HG02623 (cell line): ENCODE results near the gene LUZP1.
"Not testable (repeated sequence)": the region's sequence is repeated elsewhere in the genome, so short reads cannot be mapped to it uniquely, and the experiment has no call there.

ENCODE experiments used
- ATAC-seq: cut with Tn5 transposase; IDR thresholded peaks from one replicate; pipeline ENCODE4 v1.9.1; 2021; ENCODE audit warnings: moderate library complexity; ENCODE audit not compliant: unreplicated experiment

The LUZP1 gene

GRCh38 chr1:23168445-23169194, at the start of gene LUZP1:
LUZP1 (minus strand) TSS chr1:23168856.
- ATAC-seq = peak; percentile 65

- ATAC-seq = no peak
Observed at GRCh38 chr1:23217421-23218115, 48.9 kb upstream of the LUZP1 start, which contains the start of gene HTR1D. HTR1D (minus strand) TSS chr1:23217502; CDS start chr1:23194219, 23,283 bp downstream.

GRCh38 chr1:23216771-23217420, 48.2 kb upstream of the LUZP1 start:
- ATAC-seq = no peak

GRCh38 chr1:23215751-23216449, 47.2 kb upstream of the LUZP1 start:
- no peak for ATAC-seq

- ATAC-seq = no peak
Observed at GRCh38 chr1:23215291-23215690, 46.6 kb upstream of the LUZP1 start.

- no peak for ATAC-seq
Observed at GRCh38 chr1:23214640-23215039, 46.0 kb upstream of the LUZP1 start.

GRCh38 chr1:23211955-23212354, 43.3 kb upstream of the LUZP1 start:
- no peak for ATAC-seq

GRCh38 chr1:23210963-23211362, 42.3 kb upstream of the LUZP1 start:
- ATAC-seq = no peak

- no peak for ATAC-seq
Observed at GRCh38 chr1:23210351-23210785, 41.7 kb upstream of the LUZP1 start.

- no peak for ATAC-seq
Observed at GRCh38 chr1:23209770-23210169, 41.1 kb upstream of the LUZP1 start.

- no peak for ATAC-seq
Observed at GRCh38 chr1:23208527-23208926, 39.9 kb upstream of the LUZP1 start.

- not testable (repeated sequence) for ATAC-seq
Observed at GRCh38 chr1:23207733-23208132, 39.1 kb upstream of the LUZP1 start.

GRCh38 chr1:23202263-23202749, 33.6 kb upstream of the LUZP1 start:
- ATAC-seq = no peak

- ATAC-seq = no peak
Observed at GRCh38 chr1:23200883-23201282, 32.2 kb upstream of the LUZP1 start.

GRCh38 chr1:23198373-23198772, 29.7 kb upstream of the LUZP1 start:
- no peak for ATAC-seq

- ATAC-seq = no peak
Observed at GRCh38 chr1:23196627-23197328, 28.1 kb upstream of the LUZP1 start.

GRCh38 chr1:23194119-23194984, 25.7 kb upstream of the LUZP1 start:
- no peak for ATAC-seq

GRCh38 chr1:23193391-23194118, 24.9 kb upstream of the LUZP1 start:
- no peak for ATAC-seq

- no peak for ATAC-seq
Observed at GRCh38 chr1:23191199-23191598, 22.5 kb upstream of the LUZP1 start.
